Transverse colon (tissue), 4 donors: ENCODE measurements around the gene ASB9. TPM values are rescaled to one million over a fixed set of nuclear protein-coding genes. Genes with fewer than 3 reads are reported as not detected.
"Not testable (repeated sequence)": the region's sequence is repeated elsewhere in the genome, so short reads cannot be mapped to it uniquely, and the experiment has no call there.

ENCODE experiments used
- DNase-seq: peaks from one replicate; pipeline ENCODE4 v3.0.0-alpha.2; 2019
- H3K27ac ChIP-seq, 4 donors: fragments of 200-600 bp; sonication (generic); 2 replicates each; pipeline ENCODE4 v1.5.1; 2016 to 2018; ENCODE audit warnings: inconsistent platforms in 4 of 4
- H3K27me3 ChIP-seq: fragments of 200-600 bp; sonication (generic); 2 replicates; pipeline ENCODE4 v1.5.1; 2017; ENCODE audit warnings: inconsistent platforms
- H3K36me3 ChIP-seq, 4 donors: fragments of 200-600 bp; sonication (generic); 2 replicates each; pipeline ENCODE4 v1.5.1; 2017 to 2019; ENCODE audit warnings: inconsistent platforms in 4 of 4
- H3K4me1 ChIP-seq, 4 donors: fragments of 200-600 bp; sonication (generic); 2 replicates each; pipeline ENCODE4 v1.5.1; 2017 to 2020; ENCODE audit warnings: inconsistent platforms in 4 of 4
- H3K4me3 ChIP-seq, 4 donors: fragments of 200-600 bp; sonication (generic); 1 replicate in 1 of 4; 2 replicates in 3 of 4; pipeline versions ENCODE4 v1.5.1 to v1.6.1; 2017 to 2019; ENCODE audit warnings: inconsistent platforms in 4 of 4
- H3K9me3 ChIP-seq, 2 donors: fragments of 200-600 bp; sonication (generic); 2 replicates each; pipeline ENCODE4 v1.5.1; 2017 to 2019; ENCODE audit warnings: inconsistent platforms in 2 of 2
- CTCF ChIP-seq, 5 experiments: fragments of 200-600 bp in 3 of 5; fragments of 450-650 bp in 2 of 5; sonication (generic) in 3 of 5; IDR thresholded peaks; 1 replicate in 2 of 5; 2 replicates in 3 of 5; pipeline ENCODE4 v1.5.1; 2016 to 2017; ENCODE audit warnings: antibody characterized with exemption in 5 of 5, inconsistent platforms in 3 of 5, mild to moderate bottlenecking in 2 of 5, moderate library complexity in 1 of 5
- EP300 ChIP-seq: sonication (generic); formaldehyde crosslinking; IDR thresholded peaks from one replicate; pipeline ENCODE4 v1.6.1; 2017; ENCODE audit warnings: antibody characterized with exemption, low read depth
- POLR2A ChIP-seq: fragments of 450-650 bp; IDR thresholded peaks from one replicate; pipeline ENCODE4 v1.6.1; 2016; ENCODE audit warnings: antibody characterized with exemption, mild to moderate bottlenecking, moderate library complexity
- POLR2AphosphoS5 ChIP-seq, 3 donors: sonication (generic); formaldehyde crosslinking; IDR thresholded peaks; one replicate each; pipeline ENCODE4 v1.6.1; 2016; ENCODE audit warnings: antibody characterized with exemption in 3 of 3
- WGBS, 2 donors: methylation state at CpG; one replicate each; pipeline ENCODE4 v1.1.5; 2018; ENCODE audit warnings: low coverage in 1 of 2; 5-methylcytosine and 5-hydroxymethylcytosine counted together
- in situ Hi-C, 4 donors: fragments of 200-750 bp; cut with MboI; loops; one replicate each; pipeline versions ENCODE4 v1.15.0 to v1.15.1; 2017; ENCODE audit warnings: low sequenced_read_pairs in 3 of 4, low pct_ligation_motif_present in 1 of 4, low pct_unique_long_range_greater_than_20kb in 1 of 4
- intact Hi-C: fragments of 100-400 bp; cut with DNase I; formaldehyde crosslinking; loops from one replicate; pipeline ENCODE4 v1.15.1; 2023; ENCODE audit warnings: low total_unique reads
- total RNA-seq, 4 donors: library from RNA; depleted of rRNA; stranded (reverse); fragments of >200 nt; gene quantifications; one replicate each; pipeline ENCODE4 v1.1.0, GENCODE V29; 2016

Gene ASB9
- total RNA-seq, 4 donors from 2014 or later = 1.8 to 3.0 (median 2.5) TPM; not detected in 1

GRCh38 chrX:15292861-15293260 is 23.0 kb upstream of the ASB9 start:
- H3K9me3 ChIP-seq = no peaks in the 10 kb centered on the region
- 90% methylated on average over 3 of the region's 3 CpGs; no CpG with 5 or more reads in 1 of the 2 donors for WGBS, 2 donors
- TF ChIP-seq POLR2A (no peak), EP300 (no peak), CTCF (IDR thresholded peaks at IDR 0.05) (no peak), POLR2AphosphoS5 (IDR thresholded peaks at IDR 0.05) (no peak)
- no peaks in the 10 kb centered on the region for H3K4me1 ChIP-seq
- intact Hi-C loops (no loop called here), in situ Hi-C loops (no loop called here)
- no peaks in the 10 kb centered on the region for H3K27me3 ChIP-seq
- H3K4me3 ChIP-seq = no peak overlapping the region
- DNase-seq = no peak
- no peaks in the 10 kb centered on the region for H3K36me3 ChIP-seq
- H3K27ac ChIP-seq = no peak overlapping the region

- DNase-seq = no peak
- Histone ChIP-seq H3K4me3 (no peak overlapping the region), H3K27me3 (no peaks in the 10 kb centered on the region), H3K27ac (no peak overlapping the region), H3K36me3 (no peaks in the 10 kb centered on the region), H3K9me3 (no peaks in the 10 kb centered on the region), H3K4me1 (no peaks in the 10 kb centered on the region)
- intact Hi-C loops = no loop called here
- no peak for TF ChIP-seq CTCF (IDR thresholded peaks at IDR 0.05)
- TF ChIP-seq POLR2AphosphoS5 (IDR thresholded peaks at IDR 0.05) = no peak
- WGBS, 2 donors = 49% methylated on average over 1 of the region's 1 CpG; no CpG with 5 or more reads in 1 of the 2 donors
- in situ Hi-C loops = no loop called here
These were observed 7.7 kb upstream of the ASB9 start for GRCh38 chrX:15277604-15278003.

GRCh38 chrX:15274946-15275345 is 5.1 kb upstream of the ASB9 start:
- H3K4me3 ChIP-seq = no peak overlapping the region
- 96% methylated on average over 2 of the region's 2 CpGs; no CpG with 5 or more reads in 1 of the 2 donors for WGBS, 2 donors
- H3K36me3 ChIP-seq = no peaks in the 10 kb centered on the region
- H3K4me1 ChIP-seq = no peaks in the 10 kb centered on the region
- H3K27me3 ChIP-seq = no peaks in the 10 kb centered on the region
- in situ Hi-C loops = no loop called here
- no peak overlapping the region for H3K27ac ChIP-seq
- TF ChIP-seq CTCF (IDR thresholded peaks at IDR 0.05) (no peak), EP300 (no peak), POLR2A (no peak), POLR2AphosphoS5 (IDR thresholded peaks at IDR 0.05) (no peak)
- no peak for DNase-seq
- intact Hi-C loops = no loop called here
- H3K9me3 ChIP-seq = no peaks in the 10 kb centered on the region

GRCh38 chrX:15273275-15273674 is 3.4 kb upstream of the ASB9 start:
- in situ Hi-C loops, H3K27me3 ChIP-seq, DNase-seq, H3K27ac ChIP-seq, H3K9me3 ChIP-seq, H3K4me3 ChIP-seq, intact Hi-C loops, H3K4me1 ChIP-seq, H3K36me3 ChIP-seq: not testable (repeated sequence)
- WGBS, 2 donors = 86 to 93% methylated on average over 8 to 10 of the region's 10 CpGs

GRCh38 chrX:15271757-15272156 is 1.9 kb upstream of the ASB9 start:
- Histone ChIP-seq H3K4me1 (no peaks in the 10 kb centered on the region), H3K36me3 (no peaks in the 10 kb centered on the region), H3K9me3 (no peaks in the 10 kb centered on the region), H3K4me3 (no peak overlapping the region), H3K27ac (no peak overlapping the region), H3K27me3 (no peaks in the 10 kb centered on the region)
- TF ChIP-seq EP300 (no peak), POLR2A (no peak), POLR2AphosphoS5 (IDR thresholded peaks at IDR 0.05) (no peak), CTCF (IDR thresholded peaks at IDR 0.05) (no peak)
- WGBS, 2 donors = 78% methylated on average over 1 of the region's 1 CpG; no CpG with 5 or more reads in 1 of the 2 donors
- intact Hi-C loops (no loop called here), in situ Hi-C loops (no loop called here)
- no peak for DNase-seq
